Panc1 (cell line): ENCODE results near the gene LRRC43.

Experiments
- POLR2AphosphoS5 ChIP-seq: IDR thresholded peaks from 2 replicates; pipeline ENCODE4 v1.6.1; 2012; ENCODE audit warnings: mild to moderate bottlenecking, low read depth, low read length, moderate library complexity
- SIN3A ChIP-seq: IDR thresholded peaks from 2 replicates; pipeline ENCODE4 v1.6.1; 2012; ENCODE audit warnings: low read depth, mild to moderate bottlenecking, low read length, moderate library complexity, borderline replicate concordance; ENCODE audit not compliant: insufficient read depth
- TF ChIP-seq, protein P1 (sequence below): fragments of 450-650 bp; IDR thresholded peaks from 2 replicates; pipeline ENCODE4 v1.5.1; 2017; ENCODE audit warnings: mild to moderate bottlenecking
- TF ChIP-seq, protein P2 (sequence below), 2 experiments: IDR thresholded peaks; 2 replicates each; pipeline ENCODE4 v1.6.1; 2011 to 2012; ENCODE audit warnings: low read depth in 2 of 2, control low read depth in 1 of 2, low read length in 1 of 2, mild to moderate bottlenecking in 1 of 2, moderate library complexity in 1 of 2; ENCODE audit not compliant: insufficient read depth in 1 of 2

- TF ChIP-seq, protein P1, sequence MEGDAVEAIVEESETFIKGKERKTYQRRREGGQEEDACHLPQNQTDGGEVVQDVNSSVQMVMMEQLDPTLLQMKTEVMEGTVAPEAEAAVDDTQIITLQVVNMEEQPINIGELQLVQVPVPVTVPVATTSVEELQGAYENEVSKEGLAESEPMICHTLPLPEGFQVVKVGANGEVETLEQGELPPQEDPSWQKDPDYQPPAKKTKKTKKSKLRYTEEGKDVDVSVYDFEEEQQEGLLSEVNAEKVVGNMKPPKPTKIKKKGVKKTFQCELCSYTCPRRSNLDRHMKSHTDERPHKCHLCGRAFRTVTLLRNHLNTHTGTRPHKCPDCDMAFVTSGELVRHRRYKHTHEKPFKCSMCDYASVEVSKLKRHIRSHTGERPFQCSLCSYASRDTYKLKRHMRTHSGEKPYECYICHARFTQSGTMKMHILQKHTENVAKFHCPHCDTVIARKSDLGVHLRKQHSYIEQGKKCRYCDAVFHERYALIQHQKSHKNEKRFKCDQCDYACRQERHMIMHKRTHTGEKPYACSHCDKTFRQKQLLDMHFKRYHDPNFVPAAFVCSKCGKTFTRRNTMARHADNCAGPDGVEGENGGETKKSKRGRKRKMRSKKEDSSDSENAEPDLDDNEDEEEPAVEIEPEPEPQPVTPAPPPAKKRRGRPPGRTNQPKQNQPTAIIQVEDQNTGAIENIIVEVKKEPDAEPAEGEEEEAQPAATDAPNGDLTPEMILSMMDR = no peak
- TF ChIP-seq POLR2AphosphoS5 (no peak), SIN3A (no peak)
- TF ChIP-seq, protein P2, sequence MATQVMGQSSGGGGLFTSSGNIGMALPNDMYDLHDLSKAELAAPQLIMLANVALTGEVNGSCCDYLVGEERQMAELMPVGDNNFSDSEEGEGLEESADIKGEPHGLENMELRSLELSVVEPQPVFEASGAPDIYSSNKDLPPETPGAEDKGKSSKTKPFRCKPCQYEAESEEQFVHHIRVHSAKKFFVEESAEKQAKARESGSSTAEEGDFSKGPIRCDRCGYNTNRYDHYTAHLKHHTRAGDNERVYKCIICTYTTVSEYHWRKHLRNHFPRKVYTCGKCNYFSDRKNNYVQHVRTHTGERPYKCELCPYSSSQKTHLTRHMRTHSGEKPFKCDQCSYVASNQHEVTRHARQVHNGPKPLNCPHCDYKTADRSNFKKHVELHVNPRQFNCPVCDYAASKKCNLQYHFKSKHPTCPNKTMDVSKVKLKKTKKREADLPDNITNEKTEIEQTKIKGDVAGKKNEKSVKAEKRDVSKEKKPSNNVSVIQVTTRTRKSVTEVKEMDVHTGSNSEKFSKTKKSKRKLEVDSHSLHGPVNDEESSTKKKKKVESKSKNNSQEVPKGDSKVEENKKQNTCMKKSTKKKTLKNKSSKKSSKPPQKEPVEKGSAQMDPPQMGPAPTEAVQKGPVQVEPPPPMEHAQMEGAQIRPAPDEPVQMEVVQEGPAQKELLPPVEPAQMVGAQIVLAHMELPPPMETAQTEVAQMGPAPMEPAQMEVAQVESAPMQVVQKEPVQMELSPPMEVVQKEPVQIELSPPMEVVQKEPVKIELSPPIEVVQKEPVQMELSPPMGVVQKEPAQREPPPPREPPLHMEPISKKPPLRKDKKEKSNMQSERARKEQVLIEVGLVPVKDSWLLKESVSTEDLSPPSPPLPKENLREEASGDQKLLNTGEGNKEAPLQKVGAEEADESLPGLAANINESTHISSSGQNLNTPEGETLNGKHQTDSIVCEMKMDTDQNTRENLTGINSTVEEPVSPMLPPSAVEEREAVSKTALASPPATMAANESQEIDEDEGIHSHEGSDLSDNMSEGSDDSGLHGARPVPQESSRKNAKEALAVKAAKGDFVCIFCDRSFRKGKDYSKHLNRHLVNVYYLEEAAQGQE (IDR thresholded peaks at IDR 0.05; ENCODE audit: insufficient read depth in 1 of 2, low read depth in 2 of 2, low read length in 1 of 2) = no peak
Measured at GRCh38 chr12:122158700-122159285, 24.1 kb upstream of the LRRC43 start.
